ENCODE measurements around the gene SLC28A3.

- TF ChIP-seq CTCF (conservative IDR thresholded peaks at IDR 0.05; ENCODE audit: low read length) (no peak), EZH2phosphoT487 (IDR thresholded peaks at IDR 0.05; ENCODE audit: borderline replicate concordance) (no peak)
These were observed 42.6 kb upstream of the SLC28A3 start for GRCh38 chr9:84383178-84383577.
